GM12875 (cell line): Measurements from ENCODE around the gene NBEA.

Experiments used
- H3K4me3 ChIP-seq: one replicate; pipeline ENCODE4 v1.5.1; 2011; ENCODE audit warnings: low read depth, low read length, control low read depth
- CTCF ChIP-seq: IDR thresholded peaks from 2 replicates; pipeline ENCODE4 v1.5.1; 2011; ENCODE audit warnings: low read depth, mild to moderate bottlenecking, control low read depth, inconsistent platforms, low read length, moderate library complexity, borderline replicate concordance; ENCODE audit not compliant: insufficient read depth

Gene NBEA

GRCh38 chr13:35367586-35367985 lies 425.5 kb downstream of the NBEA start:
- no peak overlapping the region for H3K4me3 ChIP-seq
- TF ChIP-seq CTCF: no peak

GRCh38 chr13:35378939-35379338 lies 436.9 kb downstream of the NBEA start:
- H3K4me3 ChIP-seq: no peak overlapping the region
- TF ChIP-seq CTCF: no peak

- no peak overlapping the region for H3K4me3 ChIP-seq
Measured at GRCh38 chr13:35379663-35380062, 437.6 kb downstream of the NBEA start.

GRCh38 chr13:35387682-35388250 lies 445.7 kb downstream of the NBEA start:
- TF ChIP-seq CTCF: no peak
- H3K4me3 ChIP-seq: no peak overlapping the region

More at GRCh38 chr13:35379663-35380062, 437.6 kb downstream of the NBEA start:
- TF ChIP-seq CTCF: no peak

GRCh38 chr13:35388441-35389355 lies 446.6 kb downstream of the NBEA start:
- no peak overlapping the region for H3K4me3 ChIP-seq
- TF ChIP-seq CTCF: no peak

- H3K4me3 ChIP-seq: no peak overlapping the region
- TF ChIP-seq CTCF: no peak
Measured at GRCh38 chr13:35389535-35389934, 447.5 kb downstream of the NBEA start.

GRCh38 chr13:35392768-35393167 lies 450.7 kb downstream of the NBEA start:
- TF ChIP-seq CTCF: no peak
- H3K4me3 ChIP-seq: no peak overlapping the region
